Chondrocyte (in vitro differentiated cells): Measurements from ENCODE around the gene BBS9. TPM values are rescaled to one million over a fixed set of nuclear protein-coding genes. Genes with fewer than 3 reads are reported as not detected.

Experiments used
- DNase-seq: peaks from one replicate; pipeline ENCODE4 v3.0.0; 2021; ENCODE audit warnings: mixed read lengths, low spot score
- H3K27ac Mint-ChIP-seq: one replicate; pipeline ENCODE4 v1.8.0; 2021; ENCODE audit warnings: mild to moderate bottlenecking, moderate library complexity, mixed read lengths; ENCODE audit not compliant: unreplicated experiment
- H3K27me3 Mint-ChIP-seq: 2 replicates; pipeline ENCODE4 v1.8.0; 2021; ENCODE audit warnings: low read depth, mixed read lengths
- H3K36me3 Mint-ChIP-seq: 2 replicates; pipeline ENCODE4 v1.8.0; 2021; ENCODE audit warnings: low read depth, mixed read lengths
- H3K4me1 Mint-ChIP-seq: 2 replicates; pipeline ENCODE4 v1.8.0; 2021; ENCODE audit warnings: low read depth, mild to moderate bottlenecking, mixed read lengths
- H3K4me3 Mint-ChIP-seq: one replicate; pipeline ENCODE4 v1.8.0; 2021; ENCODE audit warnings: mild to moderate bottlenecking, moderate library complexity, mixed read lengths; ENCODE audit not compliant: unreplicated experiment
- H3K9me3 Mint-ChIP-seq: 2 replicates; pipeline ENCODE4 v1.8.0; 2021; ENCODE audit warnings: low read depth, mixed read lengths
- CTCF ChIP-seq: fragments of 200-600 bp; sonication (generic); IDR thresholded peaks from 2 replicates; pipeline ENCODE4 v1.5.0; 2021; ENCODE audit warnings: antibody characterized with exemption, mild to moderate bottlenecking, moderate library complexity
- total RNA-seq: library from RNA; stranded (reverse); gene quantifications from 3 replicates; pipeline ENCODE4 v1.2.1, GENCODE V29; 2021

BBS9 gene
- total RNA-seq, 1 donor from 2014 or later, result 16.5 TPM

- Mint-ChIP-seq H3K36me3 (no peaks in the 10 kb centered on the region), H3K27ac (no peak overlapping the region), H3K27me3 (no peaks in the 10 kb centered on the region), H3K4me1 (no peaks in the 10 kb centered on the region), H3K9me3 (no peaks in the 10 kb centered on the region), H3K4me3 (no peak overlapping the region)
- no peak for TF ChIP-seq CTCF
- DNase-seq, result no peak
Observed at GRCh38 chr7:33355386-33355785, 226.0 kb downstream of the BBS9 start.

- DNase-seq, result no peak
- no peak overlapping the region for H3K27ac Mint-ChIP-seq
- no peak for TF ChIP-seq CTCF
- no peaks in the 10 kb centered on the region for H3K9me3 Mint-ChIP-seq
- H3K27me3 Mint-ChIP-seq, result no peaks in the 10 kb centered on the region
- H3K4me1 Mint-ChIP-seq, result no peaks in the 10 kb centered on the region
- no peak overlapping the region for H3K4me3 Mint-ChIP-seq
- no peaks in the 10 kb centered on the region for H3K36me3 Mint-ChIP-seq
Observed at GRCh38 chr7:33356336-33356735, 227.0 kb downstream of the BBS9 start.

GRCh38 chr7:33357846-33358245, 228.5 kb downstream of the BBS9 start:
- no peaks in the 10 kb centered on the region for H3K27me3 Mint-ChIP-seq
- no peak for DNase-seq

GRCh38 chr7:33369888-33370287, 240.5 kb downstream of the BBS9 start:
- H3K36me3 Mint-ChIP-seq, result peaks cover 17% of the 10 kb centered on the region
- H3K4me3 Mint-ChIP-seq, result no peak overlapping the region
- no peak for DNase-seq
- TF ChIP-seq CTCF, result no peak
- no peaks in the 10 kb centered on the region for H3K4me1 Mint-ChIP-seq
- H3K27ac Mint-ChIP-seq, result no peak overlapping the region
- peaks cover 13% of the 10 kb centered on the region for H3K9me3 Mint-ChIP-seq
- H3K27me3 Mint-ChIP-seq, result no peaks in the 10 kb centered on the region

More at GRCh38 chr7:33357846-33358245, 228.5 kb downstream of the BBS9 start:
- Mint-ChIP-seq H3K4me1 (no peaks in the 10 kb centered on the region), H3K9me3 (no peaks in the 10 kb centered on the region), H3K4me3 (no peak overlapping the region), H3K27ac (no peak overlapping the region), H3K36me3 (no peaks in the 10 kb centered on the region)
- TF ChIP-seq CTCF, result no peak

GRCh38 chr7:33373195-33373594, 243.8 kb downstream of the BBS9 start:
- H3K36me3 Mint-ChIP-seq, result peaks cover 20% of the 10 kb centered on the region
- H3K27ac Mint-ChIP-seq, result no peak overlapping the region
- no peaks in the 10 kb centered on the region for H3K4me1 Mint-ChIP-seq
- no peak for DNase-seq
- no peak overlapping the region for H3K4me3 Mint-ChIP-seq
- H3K9me3 Mint-ChIP-seq, result peaks cover 23% of the 10 kb centered on the region
- TF ChIP-seq CTCF, result no peak
- no peaks in the 10 kb centered on the region for H3K27me3 Mint-ChIP-seq
